DOHH2 (cell line): ENCODE results near the gene ETV6.

Experiments used
- CTCF ChIP-seq: fragments of 200-600 bp; sonication (generic); IDR thresholded peaks from one replicate; pipeline ENCODE4 v1.5.1; 2014; ENCODE audit warnings: antibody characterized with exemption, mild to moderate bottlenecking, low read depth, low read length; ENCODE audit not compliant: poor library complexity, severe bottlenecking
- EZH2phosphoT487 ChIP-seq: fragments of 200-600 bp; sonication (generic); IDR thresholded peaks from 2 replicates; pipeline ENCODE4 v1.6.1; 2017; ENCODE audit warnings: borderline replicate concordance, mild to moderate bottlenecking, antibody characterized with exemption, low read length, moderate library complexity, mixed read lengths

- TF ChIP-seq CTCF, result no peak
- no peak for TF ChIP-seq EZH2phosphoT487
Observed at GRCh38 chr12:11618046-11618445, 31.4 kb upstream of the ETV6 start.
